ENCODE measurements around the gene LACTBL1. TPM values are rescaled to one million over a fixed set of nuclear protein-coding genes. Genes with fewer than 3 reads are reported as not detected.
A peak's percentile ranks its signal among the peaks of the same experiment; 100 is the strongest.

Gene LACTBL1
- total RNA-seq, 1 experiment from 2014 or later = not detected

DNA sequence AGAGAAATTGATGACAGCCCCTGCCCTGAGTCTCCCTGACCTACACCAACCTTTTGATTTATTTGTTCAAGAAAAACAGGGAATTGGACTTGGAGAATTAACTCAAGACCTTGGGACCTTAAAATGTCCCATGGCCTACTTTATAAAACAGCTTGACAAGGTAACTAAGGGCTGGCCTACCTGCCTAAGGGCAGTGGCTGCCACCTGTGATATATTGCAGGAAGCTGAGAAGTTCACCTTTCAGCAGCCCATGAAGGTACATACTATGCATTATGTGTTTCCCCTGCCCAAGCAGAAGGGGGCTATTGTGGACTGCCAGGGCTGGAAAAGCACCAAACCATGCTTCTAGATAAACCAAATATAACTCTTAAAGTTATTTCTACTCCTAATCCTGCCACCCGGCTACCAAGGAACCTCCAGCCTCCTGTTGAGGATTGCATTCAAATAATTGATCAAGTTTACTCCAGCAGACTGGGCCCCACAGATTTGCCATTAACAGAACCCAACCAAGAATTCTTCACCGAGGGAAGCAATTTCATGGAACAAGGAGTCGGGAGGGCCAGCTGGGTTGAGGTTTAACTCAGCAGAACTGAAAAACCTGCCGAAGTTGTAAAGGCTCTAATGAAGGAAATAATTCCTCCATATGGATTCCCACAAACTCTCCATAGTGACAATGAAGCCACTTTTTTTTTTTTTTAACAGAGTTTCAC, 28.2 kb downstream of the LACTBL1 start:
- H3K27ac ChIP-seq (ENCODE audit: insufficient read length, low read depth, low read length) = no peak overlapping the region
- peaks cover 15 to 23% of the 10 kb centered on the region in 2 experiments; a peak in 4 of 5 replicates for H3K9me3 Mint-ChIP-seq
- H4K20me1 ChIP-seq (ENCODE audit: control insufficient read depth, insufficient read depth, insufficient read length) = no peaks in the 10 kb centered on the region
- peaks cover 20% of the 10 kb centered on the region for H3K27me3 Mint-ChIP-seq (ENCODE audit: low read depth)
- H2BK5ac ChIP-seq (ENCODE audit: insufficient read length, low read length) = no peak overlapping the region
- no peak overlapping the region for H2BK15ac ChIP-seq (ENCODE audit: low read depth, low read length)
- TF ChIP-seq, protein P1, sequence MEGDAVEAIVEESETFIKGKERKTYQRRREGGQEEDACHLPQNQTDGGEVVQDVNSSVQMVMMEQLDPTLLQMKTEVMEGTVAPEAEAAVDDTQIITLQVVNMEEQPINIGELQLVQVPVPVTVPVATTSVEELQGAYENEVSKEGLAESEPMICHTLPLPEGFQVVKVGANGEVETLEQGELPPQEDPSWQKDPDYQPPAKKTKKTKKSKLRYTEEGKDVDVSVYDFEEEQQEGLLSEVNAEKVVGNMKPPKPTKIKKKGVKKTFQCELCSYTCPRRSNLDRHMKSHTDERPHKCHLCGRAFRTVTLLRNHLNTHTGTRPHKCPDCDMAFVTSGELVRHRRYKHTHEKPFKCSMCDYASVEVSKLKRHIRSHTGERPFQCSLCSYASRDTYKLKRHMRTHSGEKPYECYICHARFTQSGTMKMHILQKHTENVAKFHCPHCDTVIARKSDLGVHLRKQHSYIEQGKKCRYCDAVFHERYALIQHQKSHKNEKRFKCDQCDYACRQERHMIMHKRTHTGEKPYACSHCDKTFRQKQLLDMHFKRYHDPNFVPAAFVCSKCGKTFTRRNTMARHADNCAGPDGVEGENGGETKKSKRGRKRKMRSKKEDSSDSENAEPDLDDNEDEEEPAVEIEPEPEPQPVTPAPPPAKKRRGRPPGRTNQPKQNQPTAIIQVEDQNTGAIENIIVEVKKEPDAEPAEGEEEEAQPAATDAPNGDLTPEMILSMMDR (conservative IDR thresholded peaks at IDR 0.05) = no peak
- H3K23ac ChIP-seq (ENCODE audit: insufficient read length, low read depth, low read length) = no peak overlapping the region
- no peak overlapping the region for H4K8ac ChIP-seq (replicated peaks; ENCODE audit: insufficient read length, low read depth, low read length)
- no peaks in the 10 kb centered on the region for H3K23me2 ChIP-seq (ENCODE audit: insufficient read length, low read depth, low read length, poor library complexity, severe bottlenecking)
- H3K36me3 Mint-ChIP-seq (ENCODE audit: insufficient read depth in 1 of 3, low read depth in 3 of 3) = peaks cover 0 to 2% (median 0%) of the 10 kb centered on the region in 3 experiments; a peak in 2 of 7 replicates
- H2BK120ac ChIP-seq (ENCODE audit: low read depth, low read length, poor library complexity, severe bottlenecking) = no peak overlapping the region
- H3K9me3 ChIP-seq (ENCODE audit: control insufficient read depth, low read depth, low read length) = no peaks in the 10 kb centered on the region
- H4K5ac ChIP-seq (ENCODE audit: insufficient read length, low read depth, low read length) = no peak overlapping the region
- H3K27ac Mint-ChIP-seq = no peak overlapping the region
- H3K18ac ChIP-seq (ENCODE audit: insufficient read length, low read depth, low read length) = no peak overlapping the region
- H3K79me1 ChIP-seq (ENCODE audit: insufficient read depth, low read depth, low read length, poor library complexity, severe bottlenecking) = no peaks in the 10 kb centered on the region
- H3K9ac ChIP-seq (ENCODE audit: extremely low read depth, insufficient read length, low read length) = no peak overlapping the region
- no peak overlapping the region for H3K14ac ChIP-seq (ENCODE audit: insufficient read depth, low read length)
- no CpG with 5 or more reads among the region's 4 CpGs for WGBS (ENCODE audit: extremely low coverage, insufficient read length, low lambda C conversion rate)
- H2AK5ac ChIP-seq (ENCODE audit: insufficient read length, low read length) = no peak overlapping the region
- no peak overlapping the region for H2BK20ac ChIP-seq (ENCODE audit: low read depth, low read length, poor library complexity, severe bottlenecking)
- no peak overlapping the region for H3T11ph ChIP-seq (ENCODE audit: low read length)
- no peaks in the 10 kb centered on the region for H3K4me1 ChIP-seq (ENCODE audit: insufficient read depth, low read length)
- no peak overlapping the region for H3K4ac ChIP-seq (ENCODE audit: low read depth, low read length)
- no peaks in the 10 kb centered on the region for H3K79me2 ChIP-seq (ENCODE audit: insufficient read depth, low read length)
- H3K56ac ChIP-seq (ENCODE audit: insufficient read length, low read depth, low read length) = no peak overlapping the region
- H3K27me3 ChIP-seq (ENCODE audit: insufficient read depth, low read length) = no peaks in the 10 kb centered on the region
- no peak overlapping the region for H2BK12ac ChIP-seq (ENCODE audit: insufficient read length, low read depth, low read length)
- no peaks in the 10 kb centered on the region for H3K4me1 Mint-ChIP-seq
- DNase-seq = peak; percentile 3
- no peak overlapping the region for H2AFZ ChIP-seq (ENCODE audit: low read length)
- no peak overlapping the region for H3K4me2 ChIP-seq (ENCODE audit: insufficient read depth, insufficient read length, low read length)
- no peak overlapping the region for H4K91ac ChIP-seq (ENCODE audit: insufficient read length, low read depth, low read length)
- no peak overlapping the region for H3K4me3 Mint-ChIP-seq
